ENCODE data around the gene TMEM145.

GRCh38 chr19:42335971-42336370 lies 22.9 kb downstream of the TMEM145 start:
- no peak for TF ChIP-seq EZH2 (IDR thresholded peaks at IDR 0.05; ENCODE audit: borderline replicate concordance, low read depth, low read length, poor library complexity, severe bottlenecking)
- TF ChIP-seq CTCF (conservative IDR thresholded peaks at IDR 0.05; ENCODE audit: low read depth, low read length): no peak

Measured in A673 (cell line).